K562 (cell line): ENCODE data around the gene ATAD3C. TPM values are rescaled to one million over a fixed set of nuclear protein-coding genes. Genes with fewer than 3 reads are reported as not detected.

Experiments used
- ELF1 ChIP-seq: fragments of 200-800 bp; sonication (Bioruptor generic); IDR thresholded peaks from 2 replicates; pipeline ENCODE4 v1.6.1; 2016; ENCODE audit warnings: missing genetic modification characterization, missing compliant biosample characterization
- KLF6 ChIP-seq: fragments of 250-450 bp; sonication (Bioruptor Pico); IDR thresholded peaks from 2 replicates; pipeline ENCODE4 v1.4.0; 2020; ENCODE audit warnings: mild to moderate bottlenecking, moderate library complexity, borderline replicate concordance
- MED1 ChIP-seq: sonication (generic); formaldehyde crosslinking; IDR thresholded peaks from 2 replicates; pipeline ENCODE4 v1.8.1; 2023; ENCODE audit warnings: missing genetic modification reagents, borderline replicate concordance
- TAF9B ChIP-seq: fragments of 450-650 bp; IDR thresholded peaks from 2 replicates; pipeline ENCODE4 v1.6.1; 2018; ENCODE audit warnings: mild to moderate bottlenecking; ENCODE audit not compliant: partially characterized antibody
- TFAM ChIP-seq: fragments of 250-450 bp; sonication (Bioruptor Pico); conservative IDR thresholded peaks from 2 replicates; pipeline ENCODE4 v1.5.0; 2021; ENCODE audit warnings: mild to moderate bottlenecking, moderate library complexity
- YY1 ChIP-seq, 3 experiments: IDR thresholded peaks; 2 replicates each; pipeline ENCODE4 v1.6.1; 2011; ENCODE audit warnings: low read length in 2 of 3, mild to moderate bottlenecking in 2 of 3, moderate library complexity in 2 of 3, borderline replicate concordance in 1 of 3, control low read depth in 1 of 3, low read depth in 1 of 3; ENCODE audit not compliant: insufficient read depth in 3 of 3, insufficient replicate concordance in 2 of 3, control insufficient read depth in 1 of 3, insufficient read length in 1 of 3; ENCODE audit errors: extremely low read depth in 1 of 3
- ZNF561 ChIP-seq: fragments of 450-650 bp; formaldehyde crosslinking; conservative IDR thresholded peaks from 2 replicates; pipeline ENCODE4 v1.4.0; 2020; ENCODE audit warnings: mild to moderate bottlenecking, moderate library complexity
- ZNF785 ChIP-seq: fragments of 250-450 bp; sonication (Bioruptor Pico); IDR thresholded peaks from 2 replicates; pipeline ENCODE4 v1.4.0; 2020; ENCODE audit warnings: mild to moderate bottlenecking
- polyA plus RNA-seq, 8 experiments: library from polyadenylated mRNA; depleted of rRNA in 4 of 8; stranded (reverse) in 5 of 8; unstranded in 3 of 8; fragments of >200 nt; fragmentation: Nextera tagmentation in 2 of 8; fragmentation: Illumina TruSeq in 1 of 8; extraction: Ambion mirVana in 2 of 8; extraction: Trizol in 1 of 8; gene quantifications; 2 replicates each; pipeline versions ENCODE4 v1.2.1 to v1.2.3, GENCODE V29; 2011 to 2014; ENCODE audit warnings: inconsistent platforms in 1 of 8, missing spikeins in 1 of 8
- total RNA-seq, 7 experiments: library from RNA; depleted of rRNA in 6 of 7; stranded (reverse); fragments of >200 nt in 6 of 7; fragmentation: Illumina TruSeq in 2 of 7; extraction: Trizol in 2 of 7; gene quantifications; 2 replicates each; pipeline versions ENCODE4 v1.2.1 to v1.2.3, GENCODE V29; 2011 to 2021; ENCODE audit warnings: low replicate concordance in 1 of 7
- TF ChIP-seq, protein P1 (sequence below): IDR thresholded peaks from 2 replicates; pipeline ENCODE4 v1.6.1; 2012; ENCODE audit warnings: low read depth, low read length, improper control_type of control experiment, borderline replicate concordance
- TF ChIP-seq, protein P2 (sequence below): fragments of 450-650 bp; formaldehyde crosslinking; IDR thresholded peaks from 2 replicates; pipeline ENCODE4 v1.4.0; 2022; ENCODE audit warnings: mild to moderate bottlenecking, moderate library complexity
- TF ChIP-seq, protein P3 (sequence below): sonication (generic); formaldehyde crosslinking; IDR thresholded peaks from 2 replicates; pipeline ENCODE4 v1.8.1; 2023; ENCODE audit warnings: mild to moderate bottlenecking, missing genetic modification reagents
- TF ChIP-seq, protein P4 (sequence below): fragments of 250-450 bp; sonication (Bioruptor Pico); IDR thresholded peaks from 2 replicates; pipeline ENCODE4 v1.5.0; 2021; ENCODE audit warnings: mild to moderate bottlenecking, moderate library complexity
- TF ChIP-seq, protein P5 (sequence below): sonication (generic); formaldehyde crosslinking; IDR thresholded peaks from 2 replicates; pipeline ENCODE4 v1.8.1; 2023; ENCODE audit warnings: mild to moderate bottlenecking, missing genetic modification reagents

ATAD3C gene
- total and polyA plus RNA-seq, 9 of the 15 experiments (the other 6 are each of a cell fraction or from before 2014, with no cell fraction given): 0.03 to 0.18 TPM; not detected in 7

DNA sequence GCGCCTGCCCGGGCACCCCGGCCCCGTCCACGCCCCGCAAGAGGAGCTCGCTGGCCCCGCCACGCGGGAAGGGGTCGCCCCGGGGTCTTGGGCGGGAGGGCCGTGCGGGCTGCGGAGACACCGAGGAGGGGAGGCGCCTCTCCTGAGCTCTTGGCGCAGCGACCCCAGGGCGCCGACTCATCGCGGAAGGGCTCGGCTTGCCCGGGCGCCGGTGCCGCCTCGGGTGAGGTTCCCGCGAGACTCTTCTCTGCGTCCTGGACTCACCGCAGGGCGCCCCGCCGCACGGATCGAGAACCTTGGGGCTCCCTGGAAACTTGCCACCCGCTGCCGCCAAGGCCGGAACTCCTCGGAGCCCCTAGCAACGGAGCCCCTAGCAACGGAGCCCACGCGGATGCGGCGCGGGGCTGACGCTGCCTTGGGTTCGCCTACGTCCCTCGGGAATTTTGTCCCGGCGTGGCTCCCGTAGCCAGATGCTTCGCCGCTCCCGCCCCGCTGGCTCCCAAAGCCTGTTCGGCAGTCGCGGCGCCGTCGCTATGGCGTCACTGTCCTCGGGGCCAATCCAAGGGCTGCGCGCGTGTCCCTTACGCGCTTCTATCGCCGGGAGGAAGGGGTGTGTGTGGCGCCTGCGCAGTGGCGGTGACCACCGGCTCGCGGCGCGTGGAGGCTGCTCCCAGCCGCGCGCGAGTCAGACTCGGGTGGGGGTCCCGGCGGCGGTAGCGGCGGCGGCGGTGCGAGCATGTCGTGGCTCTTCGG is 62.2 kb downstream of the ATAD3C start, which contains the start of gene ATAD3A (continued):
- TF ChIP-seq, protein P1, sequence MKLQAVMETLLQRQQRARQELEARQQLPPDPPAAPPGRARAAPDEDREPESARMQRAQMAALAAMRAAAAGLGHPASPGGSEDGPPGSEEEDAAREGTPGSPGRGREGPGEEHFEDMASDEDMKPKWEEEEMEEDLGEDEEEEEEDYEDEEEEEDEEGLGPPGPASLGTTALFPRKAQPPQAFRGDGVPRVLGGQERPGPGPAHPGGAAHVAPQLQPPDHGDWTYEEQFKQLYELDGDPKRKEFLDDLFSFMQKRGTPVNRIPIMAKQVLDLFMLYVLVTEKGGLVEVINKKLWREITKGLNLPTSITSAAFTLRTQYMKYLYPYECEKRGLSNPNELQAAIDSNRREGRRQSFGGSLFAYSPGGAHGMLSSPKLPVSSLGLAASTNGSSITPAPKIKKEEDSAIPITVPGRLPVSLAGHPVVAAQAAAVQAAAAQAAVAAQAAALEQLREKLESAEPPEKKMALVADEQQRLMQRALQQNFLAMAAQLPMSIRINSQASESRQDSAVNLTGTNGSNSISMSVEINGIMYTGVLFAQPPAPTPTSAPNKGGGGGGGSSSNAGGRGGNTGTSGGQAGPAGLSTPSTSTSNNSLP: no peak
- no peak for TF ChIP-seq ZNF785
- TF ChIP-seq TFAM (CRISPR knock-in tag): no peak
- no peak for TF ChIP-seq MED1 (CRISPR knock-in tag)
- no peak for TF ChIP-seq KLF6 (CRISPR knock-in tag)
- TF ChIP-seq ZNF561: no peak
- TF ChIP-seq, protein P2, sequence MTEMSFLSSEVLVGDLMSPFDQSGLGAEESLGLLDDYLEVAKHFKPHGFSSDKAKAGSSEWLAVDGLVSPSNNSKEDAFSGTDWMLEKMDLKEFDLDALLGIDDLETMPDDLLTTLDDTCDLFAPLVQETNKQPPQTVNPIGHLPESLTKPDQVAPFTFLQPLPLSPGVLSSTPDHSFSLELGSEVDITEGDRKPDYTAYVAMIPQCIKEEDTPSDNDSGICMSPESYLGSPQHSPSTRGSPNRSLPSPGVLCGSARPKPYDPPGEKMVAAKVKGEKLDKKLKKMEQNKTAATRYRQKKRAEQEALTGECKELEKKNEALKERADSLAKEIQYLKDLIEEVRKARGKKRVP (CRISPR knock-in tag): no peak
- TF ChIP-seq, protein P3, sequence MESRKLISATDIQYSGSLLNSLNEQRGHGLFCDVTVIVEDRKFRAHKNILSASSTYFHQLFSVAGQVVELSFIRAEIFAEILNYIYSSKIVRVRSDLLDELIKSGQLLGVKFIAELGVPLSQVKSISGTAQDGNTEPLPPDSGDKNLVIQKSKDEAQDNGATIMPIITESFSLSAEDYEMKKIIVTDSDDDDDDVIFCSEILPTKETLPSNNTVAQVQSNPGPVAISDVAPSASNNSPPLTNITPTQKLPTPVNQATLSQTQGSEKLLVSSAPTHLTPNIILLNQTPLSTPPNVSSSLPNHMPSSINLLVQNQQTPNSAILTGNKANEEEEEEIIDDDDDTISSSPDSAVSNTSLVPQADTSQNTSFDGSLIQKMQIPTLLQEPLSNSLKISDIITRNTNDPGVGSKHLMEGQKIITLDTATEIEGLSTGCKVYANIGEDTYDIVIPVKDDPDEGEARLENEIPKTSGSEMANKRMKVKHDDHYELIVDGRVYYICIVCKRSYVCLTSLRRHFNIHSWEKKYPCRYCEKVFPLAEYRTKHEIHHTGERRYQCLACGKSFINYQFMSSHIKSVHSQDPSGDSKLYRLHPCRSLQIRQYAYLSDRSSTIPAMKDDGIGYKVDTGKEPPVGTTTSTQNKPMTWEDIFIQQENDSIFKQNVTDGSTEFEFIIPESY: peak; percentile 80
- peak; percentile 63 for TF ChIP-seq TAF9B
- TF ChIP-seq YY1 (IDR thresholded peaks at IDR 0.05; ENCODE audit: borderline replicate concordance in 1 of 3, control insufficient read depth in 1 of 3, extremely low read depth in 1 of 3, insufficient read depth in 3 of 3, insufficient read length in 1 of 3, insufficient replicate concordance in 2 of 3, low read depth in 1 of 3, low read length in 2 of 3): peak in 1 of 3 experiments; percentile 46
- TF ChIP-seq, protein P4, sequence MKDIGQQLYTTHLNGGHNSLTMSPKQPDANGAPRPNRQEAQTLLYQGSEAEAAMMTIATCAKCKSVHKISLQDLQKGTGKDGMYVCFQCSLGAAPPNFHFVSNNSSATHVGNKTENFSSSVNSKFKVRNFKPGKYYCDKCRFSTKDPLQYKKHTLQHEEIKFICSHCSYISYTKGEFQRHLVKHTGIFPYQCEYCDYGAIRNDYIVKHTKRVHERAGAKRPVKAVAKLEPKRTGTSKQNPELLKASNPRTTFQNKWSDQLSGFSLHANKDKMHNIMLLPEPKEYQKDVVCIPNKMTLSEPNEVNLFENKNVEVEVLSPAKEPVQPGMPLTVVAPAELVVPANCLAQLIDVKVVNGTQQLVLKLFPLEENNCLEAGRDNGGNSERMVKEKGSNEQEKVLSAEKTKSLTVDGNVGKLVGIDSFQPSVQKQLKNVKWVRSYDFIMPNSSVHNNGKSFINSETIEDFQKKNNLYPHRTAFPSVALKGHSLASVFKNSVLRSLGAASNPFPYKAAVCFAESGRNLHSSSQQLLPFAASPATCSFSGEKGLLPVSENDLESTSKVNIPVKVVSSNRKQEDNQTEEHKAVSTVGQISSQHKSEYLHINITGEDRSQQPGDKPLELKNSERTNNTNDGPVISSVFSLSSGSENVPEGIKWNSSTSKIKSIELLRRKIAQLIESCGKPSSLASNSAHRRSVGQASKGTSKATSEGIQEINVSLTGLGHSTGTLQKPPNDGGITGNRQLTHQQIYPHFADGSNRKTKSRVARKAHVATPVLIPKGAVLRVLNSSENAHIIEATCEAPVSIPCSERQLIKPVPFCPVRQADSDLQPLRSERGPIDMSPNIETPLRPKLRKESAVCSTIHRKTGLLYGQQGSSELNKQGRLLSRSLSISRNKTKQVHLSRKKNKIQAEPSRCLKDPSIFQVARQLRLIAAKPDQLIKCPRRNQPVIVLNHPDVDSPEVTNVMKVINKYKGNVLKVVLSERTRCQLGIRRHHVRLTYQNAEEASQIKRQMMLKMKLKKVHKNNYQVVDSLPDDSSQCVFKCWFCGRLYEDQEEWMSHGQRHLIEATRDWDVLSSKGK (CRISPR knock-in tag): no peak
- TF ChIP-seq, protein P5, sequence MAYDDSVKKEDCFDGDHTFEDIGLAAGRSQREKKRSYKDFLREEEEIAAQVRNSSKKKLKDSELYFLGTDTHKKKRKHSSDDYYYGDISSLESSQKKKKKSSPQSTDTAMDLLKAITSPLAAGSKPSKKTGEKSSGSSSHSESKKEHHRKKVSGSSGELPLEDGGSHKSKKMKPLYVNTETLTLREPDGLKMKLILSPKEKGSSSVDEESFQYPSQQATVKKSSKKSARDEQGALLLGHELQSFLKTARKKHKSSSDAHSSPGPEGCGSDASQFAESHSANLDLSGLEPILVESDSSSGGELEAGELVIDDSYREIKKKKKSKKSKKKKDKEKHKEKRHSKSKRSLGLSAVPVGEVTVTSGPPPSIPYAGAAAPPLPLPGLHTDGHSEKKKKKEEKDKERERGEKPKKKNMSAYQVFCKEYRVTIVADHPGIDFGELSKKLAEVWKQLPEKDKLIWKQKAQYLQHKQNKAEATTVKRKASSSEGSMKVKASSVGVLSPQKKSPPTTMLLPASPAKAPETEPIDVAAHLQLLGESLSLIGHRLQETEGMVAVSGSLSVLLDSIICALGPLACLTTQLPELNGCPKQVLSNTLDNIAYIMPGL (CRISPR knock-in tag): no peak; the same call in 1 of the 2 replicates
- TF ChIP-seq ELF1 (tag): peak; percentile 80
